K562 (cell line): ENCODE measurements around the gene GTPBP1. TPM values are rescaled to one million over a fixed set of nuclear protein-coding genes. Genes with fewer than 3 reads are reported as not detected.

Experiments
- ARID1B ChIP-seq: fragments of 450-650 bp; IDR thresholded peaks from 2 replicates; pipeline ENCODE4 v1.6.1; 2016; ENCODE audit warnings: antibody characterized with exemption, mild to moderate bottlenecking, inconsistent platforms
- FOXA3 ChIP-seq, 2 experiments: fragments of 450-650 bp in 1 of 2; sonication (generic) in 1 of 2; formaldehyde crosslinking; IDR thresholded peaks in 1 of 2; conservative IDR thresholded peaks in 1 of 2; 2 replicates each; pipeline versions ENCODE4 v1.4.0 to v1.8.0; 2020 to 2022; ENCODE audit warnings: mild to moderate bottlenecking in 2 of 2, missing genetic modification reagents in 1 of 2
- FOXK2 ChIP-seq, 2 experiments: fragments of 450-650 bp; IDR thresholded peaks in 1 of 2; conservative IDR thresholded peaks in 1 of 2; 2 replicates each; pipeline ENCODE4 v1.6.1; 2016; ENCODE audit warnings: low read depth in 2 of 2, mild to moderate bottlenecking in 1 of 2
- GABPA ChIP-seq: fragments of 200-800 bp; sonication (Bioruptor generic); conservative IDR thresholded peaks from 2 replicates; pipeline ENCODE4 v1.6.1; 2016; ENCODE audit warnings: low read depth, missing genetic modification characterization, missing compliant biosample characterization
- HSF4 ChIP-seq: fragments of 250-450 bp; sonication (Bioruptor Pico); IDR thresholded peaks from 2 replicates; pipeline ENCODE4 v2.1.2; 2022; ENCODE audit warnings: mild to moderate bottlenecking, moderate library complexity, borderline replicate concordance
- JUN ChIP-seq, 2 experiments: sonication (generic) in 1 of 2; formaldehyde crosslinking in 1 of 2; IDR thresholded peaks; 2 replicates each; pipeline versions ENCODE4 v1.6.1 to v1.8.0; 2012 to 2022; ENCODE audit warnings: borderline replicate concordance in 2 of 2, mild to moderate bottlenecking in 2 of 2, improper control_type of control experiment in 1 of 2, low read depth in 1 of 2, low read length in 1 of 2, missing genetic modification reagents in 1 of 2
- JUND ChIP-seq, 2 experiments: IDR thresholded peaks; 2 replicates in 1 of 2; 3 replicates in 1 of 2; pipeline ENCODE4 v1.6.1; 2011; ENCODE audit warnings: borderline replicate concordance in 2 of 2, low read depth in 2 of 2, low read length in 2 of 2, improper control_type of control experiment in 1 of 2, missing biosample characterization in 1 of 2, missing genetic modification characterization in 1 of 2, missing genetic modification reagents in 1 of 2
- NR2C2 ChIP-seq, 2 experiments: fragments of 200-800 bp in 1 of 2; sonication (Bioruptor generic) in 1 of 2; sonication (generic) in 1 of 2; formaldehyde crosslinking in 1 of 2; IDR thresholded peaks; 2 replicates each; pipeline versions ENCODE4 v1.6.1 to v1.8.0; 2016 to 2022; ENCODE audit warnings: mild to moderate bottlenecking in 1 of 2, missing compliant biosample characterization in 1 of 2, missing genetic modification characterization in 1 of 2, missing genetic modification reagents in 1 of 2
- RHOXF2B ChIP-seq: fragments of 250-450 bp; sonication (Bioruptor Pico); conservative IDR thresholded peaks from 2 replicates; pipeline ENCODE4 v1.5.1; 2021
- ZEB2 ChIP-seq: fragments of 450-650 bp; IDR thresholded peaks from 2 replicates; pipeline ENCODE4 v1.6.1; 2016
- ZNF511 ChIP-seq: sonication (generic); formaldehyde crosslinking; IDR thresholded peaks from 2 replicates; pipeline ENCODE4 v1.8.0; 2022; ENCODE audit warnings: mild to moderate bottlenecking, missing genetic modification reagents
- polyA plus RNA-seq, 8 experiments: library from polyadenylated mRNA; depleted of rRNA in 4 of 8; stranded (reverse) in 5 of 8; unstranded in 3 of 8; fragments of >200 nt; fragmentation: Nextera tagmentation in 2 of 8; fragmentation: Illumina TruSeq in 1 of 8; extraction: Ambion mirVana in 2 of 8; extraction: Trizol in 1 of 8; gene quantifications; 2 replicates each; pipeline versions ENCODE4 v1.2.1 to v1.2.3, GENCODE V29; 2011 to 2014; ENCODE audit warnings: inconsistent platforms in 1 of 8, missing spikeins in 1 of 8
- total RNA-seq, 7 experiments: library from RNA; depleted of rRNA in 6 of 7; stranded (reverse); fragments of >200 nt in 6 of 7; fragmentation: Illumina TruSeq in 2 of 7; extraction: Trizol in 2 of 7; gene quantifications; 2 replicates each; pipeline versions ENCODE4 v1.2.1 to v1.2.3, GENCODE V29; 2011 to 2021; ENCODE audit warnings: low replicate concordance in 1 of 7
- TF ChIP-seq, protein P1 (sequence below): fragments of 450-650 bp; formaldehyde crosslinking; IDR thresholded peaks from 2 replicates; pipeline ENCODE4 v1.4.0; 2020; ENCODE audit warnings: mild to moderate bottlenecking, moderate library complexity
- TF ChIP-seq, protein P2 (sequence below): fragments of 450-650 bp; formaldehyde crosslinking; IDR thresholded peaks from 2 replicates; pipeline ENCODE4 v1.4.0; 2022; ENCODE audit warnings: mild to moderate bottlenecking, moderate library complexity
- TF ChIP-seq, protein P3 (sequence below): fragments of 450-650 bp; formaldehyde crosslinking; IDR thresholded peaks from 2 replicates; pipeline ENCODE4 v1.4.0; 2020; ENCODE audit warnings: mild to moderate bottlenecking, mixed read lengths
- TF ChIP-seq, protein P4 (sequence below): sonication (generic); formaldehyde crosslinking; IDR thresholded peaks from 2 replicates; pipeline ENCODE4 v1.8.0; 2022; ENCODE audit warnings: missing genetic modification reagents, mild to moderate bottlenecking, borderline replicate concordance
- TF ChIP-seq, protein P5 (sequence below), 2 experiments: fragments of 450-650 bp; conservative IDR thresholded peaks; 2 replicates each; pipeline ENCODE4 v1.6.1; 2017; ENCODE audit warnings: mild to moderate bottlenecking in 2 of 2, moderate library complexity in 2 of 2

Gene GTPBP1
- total and polyA plus RNA-seq, 9 of the 15 experiments (the other 6 are each of a cell fraction or from before 2014, with no cell fraction given) = 0.83 to 53.2 (median 23.3) TPM

GRCh38 chr22:38707346-38707745 is 1.6 kb downstream of the GTPBP1 start (continued):
- TF ChIP-seq, protein P1, sequence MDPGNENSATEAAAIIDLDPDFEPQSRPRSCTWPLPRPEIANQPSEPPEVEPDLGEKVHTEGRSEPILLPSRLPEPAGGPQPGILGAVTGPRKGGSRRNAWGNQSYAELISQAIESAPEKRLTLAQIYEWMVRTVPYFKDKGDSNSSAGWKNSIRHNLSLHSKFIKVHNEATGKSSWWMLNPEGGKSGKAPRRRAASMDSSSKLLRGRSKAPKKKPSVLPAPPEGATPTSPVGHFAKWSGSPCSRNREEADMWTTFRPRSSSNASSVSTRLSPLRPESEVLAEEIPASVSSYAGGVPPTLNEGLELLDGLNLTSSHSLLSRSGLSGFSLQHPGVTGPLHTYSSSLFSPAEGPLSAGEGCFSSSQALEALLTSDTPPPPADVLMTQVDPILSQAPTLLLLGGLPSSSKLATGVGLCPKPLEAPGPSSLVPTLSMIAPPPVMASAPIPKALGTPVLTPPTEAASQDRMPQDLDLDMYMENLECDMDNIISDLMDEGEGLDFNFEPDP = no peak
- TF ChIP-seq JUN (IDR thresholded peaks at IDR 0.05; ENCODE audit: borderline replicate concordance, low read depth, low read length) = 0 out of 2 replicates have a peak, but pooled peaks have one; percentile 38
- no peak for TF ChIP-seq JUN (CRISPR knock-in tag; IDR thresholded peaks at IDR 0.05; ENCODE audit: borderline replicate concordance)
- TF ChIP-seq, protein P2, sequence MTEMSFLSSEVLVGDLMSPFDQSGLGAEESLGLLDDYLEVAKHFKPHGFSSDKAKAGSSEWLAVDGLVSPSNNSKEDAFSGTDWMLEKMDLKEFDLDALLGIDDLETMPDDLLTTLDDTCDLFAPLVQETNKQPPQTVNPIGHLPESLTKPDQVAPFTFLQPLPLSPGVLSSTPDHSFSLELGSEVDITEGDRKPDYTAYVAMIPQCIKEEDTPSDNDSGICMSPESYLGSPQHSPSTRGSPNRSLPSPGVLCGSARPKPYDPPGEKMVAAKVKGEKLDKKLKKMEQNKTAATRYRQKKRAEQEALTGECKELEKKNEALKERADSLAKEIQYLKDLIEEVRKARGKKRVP (CRISPR knock-in tag) = no peak
- no peak for TF ChIP-seq NR2C2 (CRISPR knock-in tag; IDR thresholded peaks at IDR 0.05)
- 0 out of 2 replicates have a peak, but pooled peaks have one; percentile 19 for TF ChIP-seq NR2C2 (tag; IDR thresholded peaks at IDR 0.05)
- TF ChIP-seq, protein P3, sequence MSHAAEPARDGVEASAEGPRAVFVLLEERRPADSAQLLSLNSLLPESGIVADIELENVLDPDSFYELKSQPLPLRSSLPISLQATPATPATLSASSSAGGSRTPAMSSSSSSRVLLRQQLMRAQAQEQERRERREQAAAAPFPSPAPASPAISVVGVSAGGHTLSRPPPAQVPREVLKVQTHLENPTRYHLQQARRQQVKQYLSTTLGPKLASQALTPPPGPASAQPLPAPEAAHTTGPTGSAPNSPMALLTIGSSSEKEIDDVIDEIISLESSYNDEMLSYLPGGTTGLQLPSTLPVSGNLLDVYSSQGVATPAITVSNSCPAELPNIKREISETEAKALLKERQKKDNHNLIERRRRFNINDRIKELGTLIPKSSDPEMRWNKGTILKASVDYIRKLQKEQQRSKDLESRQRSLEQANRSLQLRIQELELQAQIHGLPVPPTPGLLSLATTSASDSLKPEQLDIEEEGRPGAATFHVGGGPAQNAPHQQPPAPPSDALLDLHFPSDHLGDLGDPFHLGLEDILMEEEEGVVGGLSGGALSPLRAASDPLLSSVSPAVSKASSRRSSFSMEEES (CRISPR knock-in tag) = no peak
- TF ChIP-seq FOXK2 (conservative IDR thresholded peaks at IDR 0.05 in 1 of 2, IDR thresholded peaks at IDR 0.05 in 1 of 2; ENCODE audit: low read depth in 2 of 2) = peak in 1 of 2 experiments; percentile 27; a peak in 1 of 4 replicates
- no peak for TF ChIP-seq GABPA (tag)
- TF ChIP-seq HSF4 (CRISPR knock-in tag) = no peak
- no peak for TF ChIP-seq ZNF511 (CRISPR knock-in tag)
- TF ChIP-seq, protein P4, sequence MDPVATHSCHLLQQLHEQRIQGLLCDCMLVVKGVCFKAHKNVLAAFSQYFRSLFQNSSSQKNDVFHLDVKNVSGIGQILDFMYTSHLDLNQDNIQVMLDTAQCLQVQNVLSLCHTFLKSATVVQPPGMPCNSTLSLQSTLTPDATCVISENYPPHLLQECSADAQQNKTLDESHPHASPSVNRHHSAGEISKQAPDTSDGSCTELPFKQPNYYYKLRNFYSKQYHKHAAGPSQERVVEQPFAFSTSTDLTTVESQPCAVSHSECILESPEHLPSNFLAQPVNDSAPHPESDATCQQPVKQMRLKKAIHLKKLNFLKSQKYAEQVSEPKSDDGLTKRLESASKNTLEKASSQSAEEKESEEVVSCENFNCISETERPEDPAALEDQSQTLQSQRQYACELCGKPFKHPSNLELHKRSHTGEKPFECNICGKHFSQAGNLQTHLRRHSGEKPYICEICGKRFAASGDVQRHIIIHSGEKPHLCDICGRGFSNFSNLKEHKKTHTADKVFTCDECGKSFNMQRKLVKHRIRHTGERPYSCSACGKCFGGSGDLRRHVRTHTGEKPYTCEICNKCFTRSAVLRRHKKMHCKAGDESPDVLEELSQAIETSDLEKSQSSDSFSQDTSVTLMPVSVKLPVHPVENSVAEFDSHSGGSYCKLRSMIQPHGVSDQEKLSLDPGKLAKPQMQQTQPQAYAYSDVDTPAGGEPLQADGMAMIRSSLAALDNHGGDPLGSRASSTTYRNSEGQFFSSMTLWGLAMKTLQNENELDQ = no peak
- TF ChIP-seq ARID1B = peak; percentile 58
- TF ChIP-seq, protein P5, sequence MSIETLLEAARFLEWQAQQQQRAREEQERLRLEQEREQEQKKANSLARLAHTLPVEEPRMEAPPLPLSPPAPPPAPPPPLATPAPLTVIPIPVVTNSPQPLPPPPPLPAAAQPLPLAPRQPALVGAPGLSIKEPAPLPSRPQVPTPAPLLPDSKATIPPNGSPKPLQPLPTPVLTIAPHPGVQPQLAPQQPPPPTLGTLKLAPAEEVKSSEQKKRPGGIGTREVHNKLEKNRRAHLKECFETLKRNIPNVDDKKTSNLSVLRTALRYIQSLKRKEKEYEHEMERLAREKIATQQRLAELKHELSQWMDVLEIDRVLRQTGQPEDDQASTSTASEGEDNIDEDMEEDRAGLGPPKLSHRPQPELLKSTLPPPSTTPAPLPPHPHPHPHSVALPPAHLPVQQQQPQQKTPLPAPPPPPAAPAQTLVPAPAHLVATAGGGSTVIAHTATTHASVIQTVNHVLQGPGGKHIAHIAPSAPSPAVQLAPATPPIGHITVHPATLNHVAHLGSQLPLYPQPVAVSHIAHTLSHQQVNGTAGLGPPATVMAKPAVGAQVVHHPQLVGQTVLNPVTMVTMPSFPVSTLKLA (conservative IDR thresholded peaks at IDR 0.05) = peak in 1 of 2 experiments; percentile 34; a peak in 1 of 4 replicates
- 0 out of 4 replicates have a peak, but pooled peaks of 1 of the 2 experiments have one; percentile 11 for TF ChIP-seq FOXA3 (CRISPR knock-in tag; conservative IDR thresholded peaks at IDR 0.05 in 1 of 2, IDR thresholded peaks at IDR 0.05 in 1 of 2)
- peak; percentile 77 for TF ChIP-seq JUND (IDR thresholded peaks at IDR 0.05; ENCODE audit: borderline replicate concordance, low read depth, low read length)
- peak; percentile 70; the same call in 1 of the 3 replicates for TF ChIP-seq JUND (tag; IDR thresholded peaks at IDR 0.05; ENCODE audit: borderline replicate concordance, low read depth, low read length)
- no peak for TF ChIP-seq RHOXF2B (CRISPR knock-in tag)
- peak; percentile 76; the same call in 1 of the 2 replicates for TF ChIP-seq ZEB2
